GM23338 (cell line): ENCODE results near the gene ODAD4. TPM values are rescaled to one million over a fixed set of nuclear protein-coding genes. Genes with fewer than 3 reads are reported as not detected.

Source experiments
- CTCF ChIP-seq, 2 experiments: fragments of 200-600 bp in 1 of 2; sonication (generic) in 1 of 2; conservative IDR thresholded peaks; 2 replicates each; pipeline versions ENCODE4 v1.5.1 to v1.6.1; 2016 to 2017; ENCODE audit warnings: antibody characterized with exemption in 2 of 2, low read depth in 2 of 2, mild to moderate bottlenecking in 2 of 2, moderate library complexity in 1 of 2
- ETS1 ChIP-seq: IDR thresholded peaks from 2 replicates; pipeline ENCODE4 v1.6.1; 2016; ENCODE audit warnings: antibody characterized with exemption
- EZH2 ChIP-seq: fragments of 200-600 bp; sonication (generic); IDR thresholded peaks from one replicate; pipeline ENCODE4 v1.8.0; 2017; ENCODE audit warnings: antibody characterized with exemption, mild to moderate bottlenecking, low read depth; ENCODE audit not compliant: unreplicated experiment
- EZH2phosphoT487 ChIP-seq: fragments of 200-600 bp; sonication (generic); IDR thresholded peaks from one replicate; pipeline ENCODE4 v1.8.1; 2018; ENCODE audit warnings: antibody characterized with exemption; ENCODE audit not compliant: unreplicated experiment
- JUNB ChIP-seq: IDR thresholded peaks from one replicate; pipeline ENCODE4 v1.6.1; 2016; ENCODE audit warnings: antibody characterized with exemption; ENCODE audit not compliant: unreplicated experiment
- POLR2AphosphoS5 ChIP-seq: IDR thresholded peaks from 2 replicates; pipeline ENCODE4 v1.6.1; 2016; ENCODE audit warnings: antibody characterized with exemption, low read depth
- ZNF331 ChIP-seq: fragments of 250-450 bp; sonication (Bioruptor Pico); IDR thresholded peaks from 2 replicates; pipeline ENCODE4 v1.5.0; 2020; ENCODE audit warnings: low read depth, mild to moderate bottlenecking, moderate library complexity
- ZNF462 ChIP-seq: fragments of 250-450 bp; sonication (Bioruptor Pico); IDR thresholded peaks from 2 replicates; pipeline ENCODE4 v1.5.0; 2020; ENCODE audit warnings: mild to moderate bottlenecking, moderate library complexity
- polyA plus RNA-seq: library from polyadenylated mRNA; unstranded; fragments of >200 nt; fragmentation: Nextera tagmentation; extraction: Ambion mirVana; gene quantifications from 2 replicates; pipeline ENCODE4 v1.2.1, GENCODE V29; 2016
- total RNA-seq: library from RNA; depleted of rRNA; stranded (reverse); fragments of >200 nt; shearing (Covaris generic); gene quantifications from 2 replicates; pipeline ENCODE4 v1.2.3, GENCODE V29; 2014

ODAD4 gene
- total and polyA plus RNA-seq, 2 experiments from 2014 or later, result 1.7 to 1.8 TPM

GRCh38 chr17:42005166-42005565 is 74.7 kb downstream of the ODAD4 start (continued):
- TF ChIP-seq ZNF462 (CRISPR knock-in tag) (no peak), ETS1 (no peak), EZH2 (no peak), CTCF (conservative IDR thresholded peaks at IDR 0.05; ENCODE audit: low read depth in 2 of 2) (no peak), POLR2AphosphoS5 (no peak), ZNF331 (no peak), EZH2phosphoT487 (no peak), JUNB (no peak)
